T-helper 2 cell (primary cell): ENCODE results near the gene FLNC.

Experiments used
- DNase-seq, 5 experiments: peaks; one replicate each; pipeline versions ENCODE4 v3.0.0 to v3.0.0-alpha.2; 2012 to 2022

FLNC gene

GRCh38 chr7:128831994-128832879 is 2.0 kb downstream of the FLNC start:
- no peak for DNase-seq

DNA sequence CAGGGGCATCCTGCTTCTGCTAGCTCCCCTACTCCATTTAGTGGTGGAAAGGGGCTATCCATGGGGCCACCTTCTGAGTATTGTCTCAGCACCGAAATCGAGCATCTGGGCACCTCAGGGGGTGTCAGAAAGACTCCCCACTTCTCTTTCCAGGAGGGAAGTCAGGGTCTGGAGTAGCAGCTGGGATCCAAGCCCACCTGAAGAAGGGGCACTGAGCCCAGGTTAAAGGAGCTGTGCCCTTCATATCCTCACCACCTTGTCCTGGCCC is 2.6 kb downstream of the FLNC start:
- no peak for DNase-seq

GRCh38 chr7:128833148-128833945 is 3.1 kb downstream of the FLNC start:
- DNase-seq: no peak

DNA sequence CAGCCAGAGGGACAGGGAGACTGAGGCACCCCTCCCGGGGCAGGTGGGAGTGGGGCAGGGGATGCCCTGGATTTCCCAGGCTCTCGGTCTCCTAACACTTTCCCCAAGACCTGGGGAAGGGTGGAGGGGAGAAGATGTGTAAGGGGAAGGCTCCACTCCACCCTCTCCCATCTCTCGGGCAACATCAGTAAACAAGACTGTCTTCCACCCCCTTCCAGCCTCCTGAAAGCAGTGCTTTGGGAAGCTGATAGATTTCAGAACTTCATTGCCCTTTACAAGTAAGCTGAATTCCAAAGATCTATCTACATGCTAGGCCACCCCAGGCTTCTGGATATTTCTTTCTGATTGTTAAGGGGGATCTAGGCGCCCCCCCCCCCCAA is 3.7 kb downstream of the FLNC start:
- DNase-seq: no peak

- DNase-seq: no peak
These were observed 5.1 kb downstream of the FLNC start for GRCh38 chr7:128835231-128835751.

GRCh38 chr7:128835790-128836641 is 5.8 kb downstream of the FLNC start:
- no peak for DNase-seq

GRCh38 chr7:128836729-128837348 is 6.6 kb downstream of the FLNC start:
- no peak for DNase-seq

GRCh38 chr7:128837521-128837921 is 7.3 kb downstream of the FLNC start:
- no peak for DNase-seq

- no peak for DNase-seq
These were observed 8.0 kb downstream of the FLNC start for GRCh38 chr7:128838109-128838779.

DNA sequence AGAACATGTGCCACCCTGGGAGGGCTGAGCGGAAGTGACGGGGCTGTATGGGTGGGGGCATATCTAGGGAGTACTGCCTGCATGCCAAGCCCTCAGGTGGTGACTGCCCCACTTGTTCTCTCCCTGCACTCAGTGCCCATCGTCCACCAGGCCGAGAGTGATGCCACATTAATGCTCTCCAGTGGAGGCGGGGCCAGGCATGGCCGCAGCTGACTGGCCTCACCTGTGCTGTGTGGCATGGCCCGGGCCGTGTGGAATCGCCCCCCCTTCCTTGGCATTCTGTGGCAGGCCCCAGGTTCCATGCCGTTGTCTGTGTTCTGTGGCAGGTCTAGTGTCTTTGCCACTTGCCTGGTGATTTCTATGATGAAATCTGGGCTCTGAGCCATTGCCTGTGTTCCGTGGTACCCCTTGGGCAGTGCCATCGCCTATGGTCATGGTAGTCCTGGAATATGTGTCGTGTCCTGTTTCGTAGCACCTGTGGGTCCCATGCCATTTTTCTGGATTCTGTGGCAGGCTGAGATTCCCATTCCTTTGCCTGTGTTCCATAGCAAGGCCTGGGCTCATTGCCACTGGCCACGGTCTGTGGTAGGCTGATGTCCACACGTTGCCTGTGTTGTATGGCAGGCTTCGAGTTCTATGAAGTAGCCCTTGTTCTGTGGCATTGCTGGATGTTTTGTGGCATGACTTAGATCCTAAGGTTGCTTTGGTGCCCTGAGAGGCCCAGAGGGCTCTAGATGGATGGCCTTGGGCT is 8.9 kb downstream of the FLNC start:
- no peak for DNase-seq

DNA sequence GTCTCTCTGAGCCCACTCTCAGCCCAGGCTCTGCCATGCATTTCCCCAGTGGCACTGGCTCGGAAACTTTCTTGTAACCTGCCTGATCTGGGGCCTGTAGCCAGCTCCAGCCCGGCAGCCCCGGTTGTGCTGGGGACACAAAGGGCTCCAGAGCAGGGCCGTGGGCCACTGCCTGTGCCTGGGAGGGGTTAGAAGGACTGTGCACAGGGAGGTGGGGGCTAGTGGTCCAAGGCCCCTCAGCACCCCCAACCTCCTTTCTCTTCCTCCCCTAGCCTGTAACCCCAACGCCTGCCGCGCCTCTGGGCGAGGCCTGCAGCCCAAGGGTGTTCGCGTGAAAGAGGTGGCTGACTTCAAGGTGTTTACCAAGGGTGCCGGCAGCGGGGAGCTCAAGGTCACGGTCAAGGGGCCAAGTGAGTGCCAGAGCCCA is 9.6 kb downstream of the FLNC start:
- no peak for DNase-seq

- DNase-seq: no peak
These were observed 10.3 kb downstream of the FLNC start for GRCh38 chr7:128840326-128841170.

- peak in 1 of 5 experiments; percentile 34 for DNase-seq
These were observed 11.0 kb downstream of the FLNC start for GRCh38 chr7:128841171-128841690.

- DNase-seq: peak in 4 of 5 experiments; percentile 20 to 62 (median 42)
These were observed 11.9 kb downstream of the FLNC start for GRCh38 chr7:128841921-128842673.

DNA sequence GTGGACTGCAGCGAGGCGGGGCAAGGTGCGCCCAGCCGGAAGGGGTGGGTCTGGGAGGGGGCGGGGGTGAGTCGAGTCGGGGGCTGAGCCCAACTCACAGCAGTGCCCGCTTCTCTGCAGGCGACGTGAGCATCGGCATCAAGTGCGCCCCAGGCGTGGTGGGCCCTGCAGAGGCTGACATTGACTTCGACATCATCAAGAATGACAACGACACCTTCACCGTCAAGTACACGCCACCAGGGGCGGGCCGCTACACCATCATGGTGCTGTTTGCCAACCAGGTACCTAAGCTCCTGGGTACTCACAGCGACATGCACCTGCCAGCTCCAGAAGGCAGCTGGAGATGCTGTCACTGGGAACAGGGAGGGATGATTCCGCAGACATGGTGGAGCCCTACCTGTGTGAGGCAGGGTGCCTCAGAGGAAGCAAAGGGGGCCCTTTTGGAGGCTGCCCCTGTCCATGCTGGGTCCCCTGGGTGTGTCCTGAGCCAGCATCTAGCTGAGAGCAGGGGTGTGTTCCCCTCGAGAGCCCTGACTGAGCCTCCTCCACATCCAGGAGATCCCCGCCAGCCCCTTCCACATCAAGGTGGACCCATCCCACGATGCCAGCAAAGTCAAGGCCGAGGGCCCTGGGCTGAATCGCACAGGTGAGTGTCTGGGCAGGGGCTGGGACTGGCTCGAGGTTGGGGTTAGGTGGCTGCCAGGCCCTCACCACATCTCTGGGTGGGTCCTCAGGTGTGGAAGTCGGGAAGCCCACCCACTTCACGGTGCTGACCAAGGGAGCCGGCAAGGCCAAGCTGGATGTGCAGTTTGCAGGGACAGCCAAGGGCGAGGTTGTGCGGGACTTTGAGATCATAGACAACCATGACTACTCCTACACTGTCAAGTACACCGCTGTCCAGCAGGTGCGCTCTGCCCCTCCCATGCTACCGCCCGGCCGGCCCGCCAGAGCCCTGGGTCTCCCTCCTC is 12.8 kb downstream of the FLNC start:
- no peak for DNase-seq

GRCh38 chr7:128843938-128844621 is 13.9 kb downstream of the FLNC start:
- DNase-seq: no peak

- DNase-seq: no peak
These were observed 14.6 kb downstream of the FLNC start for GRCh38 chr7:128844777-128845311.
